Adrenal gland (tissue), 12 donors: Measurements from ENCODE around the gene SELENOW. TPM values are rescaled to one million over a fixed set of nuclear protein-coding genes. Genes with fewer than 3 reads are reported as not detected.
"Not testable (repeated sequence)": the region's sequence is repeated elsewhere in the genome, so short reads cannot be mapped to it uniquely, and the experiment has no call there.

ENCODE experiments used
- DNase-seq, 7 donors: peaks; one replicate each; pipeline ENCODE4 v3.0.0-alpha.2; 2019 to 2020
- H3K27ac ChIP-seq, 5 donors: fragments of 200-600 bp; sonication (generic) in 4 of 5; 1 replicate in 3 of 5; 2 replicates in 2 of 5; pipeline versions ENCODE4 v1.5.1 to v1.8.0; 2016 to 2020; ENCODE audit warnings: mild to moderate bottlenecking in 1 of 5
- H3K27me3 ChIP-seq: fragments of 200-600 bp; 2 replicates; pipeline ENCODE4 v1.8.0; 2021
- H3K36me3 ChIP-seq, 2 donors: fragments of 200-600 bp; replicated peaks in 1 of 2; 1 replicate in 1 of 2; 2 replicates in 1 of 2; pipeline versions ENCODE4 v1.5.1 to v1.8.0; 2018 to 2022
- H3K4me1 ChIP-seq, 2 donors: fragments of 200-600 bp; replicated peaks in 1 of 2; 1 replicate in 1 of 2; 2 replicates in 1 of 2; pipeline versions ENCODE4 v1.5.1 to v1.8.0; 2018 to 2021
- H3K4me3 ChIP-seq, 4 donors: fragments of 200-600 bp; sonication (generic) in 3 of 4; one replicate each; pipeline ENCODE4 v1.5.1; 2016 to 2018
- H3K9me3 ChIP-seq, 3 donors: fragments of 200-600 bp; sonication (generic) in 1 of 3; replicated peaks in 1 of 3; 1 replicate in 2 of 3; 2 replicates in 1 of 3; pipeline versions ENCODE4 v1.5.1 to v1.8.0; 2016 to 2021
- CTCF ChIP-seq, 6 experiments: fragments of 450-650 bp in 4 of 6; fragments of 200-600 bp in 2 of 6; sonication (generic) in 1 of 6; IDR thresholded peaks; 1 replicate in 5 of 6; 2 replicates in 1 of 6; pipeline versions ENCODE4 v1.5.1 to v1.8.0; 2016 to 2021; ENCODE audit warnings: antibody characterized with exemption in 6 of 6, mild to moderate bottlenecking in 2 of 6, moderate library complexity in 1 of 6
- POLR2A ChIP-seq, 2 donors: fragments of 450-650 bp; IDR thresholded peaks; one replicate each; pipeline ENCODE4 v1.6.1; 2017; ENCODE audit warnings: antibody characterized with exemption in 2 of 2, mild to moderate bottlenecking in 2 of 2, moderate library complexity in 1 of 2
- WGBS, 4 donors: extraction: QIAGEN DNeasy Blood & Tissue Kit in 2 of 4; methylation state at CpG; one replicate each; pipeline versions ENCODE4 v1.1.5 to v1.1.7; 2013 to 2017; 5-methylcytosine and 5-hydroxymethylcytosine counted together
- intact Hi-C, 2 donors: fragments of 100-400 bp; cut with DNase I; formaldehyde crosslinking; loops; one replicate each; pipeline versions ENCODE4 v1.14.1 to v1.15.0; 2022 to 2023
- polyA plus RNA-seq, 3 donors: library from polyadenylated mRNA; stranded (reverse); fragments of 200-250 nt in 2 of 3; fragments of 350-450 nt in 1 of 3; fragmentation: Illumina TruSeq in 1 of 3; extraction: RNeasy Lipid Tissue Mini Kit (QIAGEN cat#74804) in 1 of 3; gene quantifications; one replicate each; pipeline ENCODE4 v1.2.3, GENCODE V29; 2013 to 2014
- total RNA-seq, 9 donors: library from RNA; depleted of rRNA in 4 of 9; stranded (reverse); fragments of >200 nt in 4 of 9; fragments of 120-200 nt in 1 of 9; fragmentation: NEBNext Ultra II Directional in 1 of 9; extraction: Animal tissue kit (Norgen Biotek cat#: 25700) in 1 of 9; gene quantifications; one replicate each; pipeline versions ENCODE4 v1.1.0 to v1.2.4, GENCODE V29; 2013 to 2023
- donor health status: healthy with polysubstance abuse.
- donor health status: Bipolar disorder and iron deficiency.
- donor health status: DM: yes; HTN: yes; CAD: no.
- donor health status: DM: no; HTN: no; CAD: no.
- donor health status: DM: no; HTN: no; CAD: no.
- donor health status: DM: yes; HTN: yes; CAD: no.

SELENOW gene
- total and polyA plus RNA-seq, 12 donors = 102 to 479 (median 168) TPM

DNA sequence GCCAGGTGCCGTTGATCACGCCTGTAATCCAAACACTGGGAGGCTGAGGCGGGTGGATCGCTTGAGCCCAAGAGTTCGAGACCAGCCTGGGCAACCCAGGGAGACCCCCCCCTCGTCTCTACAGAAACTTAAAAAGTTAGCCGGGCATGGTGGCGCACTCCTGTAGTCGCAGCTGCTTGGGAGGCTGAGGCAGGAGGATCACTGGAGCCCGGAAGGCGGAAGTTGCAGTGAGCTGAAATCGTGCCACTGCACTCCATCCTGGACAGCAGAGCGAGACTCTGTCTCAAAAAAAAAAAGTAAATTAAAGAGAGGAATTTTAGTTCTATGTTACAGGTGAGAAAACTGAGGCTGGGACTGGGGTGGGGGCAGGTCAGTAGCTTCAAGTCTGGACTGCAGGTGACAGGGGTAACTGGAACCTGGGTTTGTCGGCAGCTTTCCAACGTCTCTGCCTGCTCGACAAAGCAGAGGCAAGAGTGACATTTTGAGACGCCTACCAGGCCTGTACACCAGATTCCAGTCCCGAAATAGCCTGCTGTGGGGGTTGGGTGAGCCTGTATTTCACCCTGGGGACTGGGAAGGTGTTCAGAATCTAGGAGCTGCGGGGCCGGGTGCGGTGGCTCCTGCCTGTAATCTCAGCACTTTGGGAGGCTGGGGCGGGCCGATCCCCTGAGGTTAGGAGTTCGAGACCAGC is 1.2 kb downstream of the SELENOW start:
- H3K27me3 ChIP-seq = no peaks in the 10 kb centered on the region
- no peak for TF ChIP-seq CTCF (IDR thresholded peaks at IDR 0.05)
- TF ChIP-seq POLR2A (IDR thresholded peaks at IDR 0.05) = no peak
- intact Hi-C loops = no loop called here
- H3K9me3 ChIP-seq = no peaks in the 10 kb centered on the region
- 68 to 79% (median 74%) methylated on average over 14 to 24 of the region's 24 CpGs for WGBS, 4 donors
- peak overlapping the region in 2 of 5 donors; percentile 94 to 95 for H3K27ac ChIP-seq
- peak overlapping the region in 1 of 4 donors; percentile 85 for H3K4me3 ChIP-seq
- DNase-seq = no peak
- peaks cover 0 to 24% of the 10 kb centered on the region in 2 donors for H3K4me1 ChIP-seq
- H3K36me3 ChIP-seq = peaks cover 0 to 15% of the 10 kb centered on the region in 2 donors

DNA sequence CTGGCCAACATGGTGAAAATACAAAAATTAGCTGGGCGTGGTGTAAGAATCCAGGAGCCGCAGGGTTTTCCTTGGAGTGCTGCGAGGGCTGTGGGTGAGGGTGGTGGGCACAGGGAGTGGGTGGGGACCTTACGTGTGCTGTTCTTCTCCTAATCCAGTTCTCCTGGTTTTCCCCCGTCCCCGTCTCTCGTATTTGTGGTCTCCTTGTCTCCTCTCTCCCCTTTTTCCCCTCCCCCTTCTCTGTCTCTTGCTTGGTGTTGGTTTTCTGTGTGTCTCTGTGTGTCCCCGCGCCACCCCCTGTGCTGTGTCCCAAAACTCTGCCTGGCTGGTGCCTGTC is 1.7 kb downstream of the SELENOW start:
- DNase-seq = no peak
- H3K9me3 ChIP-seq = no peaks in the 10 kb centered on the region
- TF ChIP-seq POLR2A (IDR thresholded peaks at IDR 0.05) (no peak), CTCF (IDR thresholded peaks at IDR 0.05) (no peak)
- no peaks in the 10 kb centered on the region for H3K27me3 ChIP-seq
- H3K36me3 ChIP-seq = peaks cover 0 to 19% of the 10 kb centered on the region in 2 donors
- intact Hi-C loops = no loop called here
- 78 to 90% (median 83%) methylated on average over 9 of the region's 9 CpGs for WGBS, 4 donors
- peaks cover 0 to 24% of the 10 kb centered on the region in 2 donors for H3K4me1 ChIP-seq
- H3K4me3 ChIP-seq = peak overlapping the region in 1 of 4 donors; percentile 85
- H3K27ac ChIP-seq = peak overlapping the region in 2 of 5 donors; percentile 94 to 95

DNA sequence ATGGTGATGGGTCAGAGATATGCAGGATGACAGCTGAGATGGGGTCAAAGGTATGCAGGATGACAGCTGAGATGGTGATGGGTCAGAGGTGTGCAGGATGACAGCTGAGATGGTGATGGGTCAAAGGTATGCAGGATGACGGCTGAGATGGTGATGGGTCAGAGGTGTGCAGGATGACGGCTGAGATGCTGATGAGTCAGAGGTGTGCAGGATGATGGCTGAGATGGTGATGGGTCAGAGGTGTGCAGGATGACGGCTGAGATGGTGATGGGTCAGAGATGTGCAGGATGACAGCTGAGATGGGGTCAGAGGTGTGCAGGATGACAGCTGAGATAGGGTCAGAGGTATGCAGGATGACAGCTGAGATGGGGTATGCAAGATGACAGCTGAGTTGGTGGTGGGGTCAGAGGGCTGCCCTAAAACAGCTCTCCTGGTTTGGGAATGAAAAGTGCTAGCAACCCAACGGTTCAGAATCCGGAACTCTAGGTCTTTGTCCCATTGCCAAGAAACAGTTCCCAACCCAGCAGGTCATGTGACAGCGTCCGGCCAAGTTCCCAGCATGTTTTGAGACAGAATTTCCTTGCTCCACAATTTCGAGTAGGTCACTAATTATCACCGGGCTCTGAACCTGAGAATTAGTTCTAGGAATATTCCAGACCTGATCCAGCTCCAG is 3.2 kb downstream of the SELENOW start:
- Histone ChIP-seq H3K36me3 (peaks cover 0 to 27% of the 10 kb centered on the region in 2 donors), H3K27me3 (no peaks in the 10 kb centered on the region), H3K9me3 (no peaks in the 10 kb centered on the region), H3K27ac (peak overlapping the region in 2 of 5 donors; percentile 11 to 17), H3K4me1 (peaks cover 0 to 24% of the 10 kb centered on the region in 2 donors), H3K4me3 (no peak overlapping the region)
- TF ChIP-seq POLR2A (IDR thresholded peaks at IDR 0.05) (no peak), CTCF (IDR thresholded peaks at IDR 0.05) (no peak)
- 50 to 69% (median 56%) methylated on average over 9 of the region's 9 CpGs for WGBS, 4 donors
- peak in 4 of 7 donors; percentile 29 to 38 (median 36) for DNase-seq
- intact Hi-C loops = no loop called here

DNA sequence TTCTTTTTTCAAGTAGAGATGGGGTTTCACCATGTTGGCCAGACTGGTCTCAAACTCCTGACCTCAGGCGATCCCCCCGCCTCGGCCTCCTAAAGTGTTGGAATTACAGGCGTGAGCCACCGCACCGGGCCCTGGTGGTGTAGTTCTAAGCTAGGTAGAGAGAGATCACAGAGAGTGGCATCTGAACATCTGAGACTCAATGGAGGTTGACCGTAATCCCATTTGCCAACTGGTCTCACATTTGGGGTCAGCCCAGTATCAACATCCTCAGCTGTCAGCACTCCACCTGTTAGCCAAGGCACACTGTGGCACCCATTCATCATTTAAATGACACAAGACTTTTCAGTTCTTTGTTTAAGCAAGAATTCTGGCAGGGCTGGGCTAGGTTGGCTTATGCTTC is 8.1 kb downstream of the SELENOW start:
- TF ChIP-seq POLR2A (IDR thresholded peaks at IDR 0.05) (no peak), CTCF (IDR thresholded peaks at IDR 0.05) (no peak)
- Histone ChIP-seq H3K9me3 (no peaks in the 10 kb centered on the region), H3K4me3 (no peak overlapping the region), H3K36me3 (peaks cover 0 to 27% of the 10 kb centered on the region in 2 donors), H3K4me1 (no peaks in the 10 kb centered on the region), H3K27ac (no peak overlapping the region), H3K27me3 (no peaks in the 10 kb centered on the region)
- intact Hi-C loops = loop anchor here in 1 of 2 donors (5.0 kb wide), 1 partner anchor 74 kb away; the partner anchor contains the start of gene EHD2
- no peak for DNase-seq
- 94 to 96% (median 95%) methylated on average over 6 to 7 of the region's 7 CpGs; no CpG with 5 or more reads in 1 of the 4 donors for WGBS, 4 donors

DNA sequence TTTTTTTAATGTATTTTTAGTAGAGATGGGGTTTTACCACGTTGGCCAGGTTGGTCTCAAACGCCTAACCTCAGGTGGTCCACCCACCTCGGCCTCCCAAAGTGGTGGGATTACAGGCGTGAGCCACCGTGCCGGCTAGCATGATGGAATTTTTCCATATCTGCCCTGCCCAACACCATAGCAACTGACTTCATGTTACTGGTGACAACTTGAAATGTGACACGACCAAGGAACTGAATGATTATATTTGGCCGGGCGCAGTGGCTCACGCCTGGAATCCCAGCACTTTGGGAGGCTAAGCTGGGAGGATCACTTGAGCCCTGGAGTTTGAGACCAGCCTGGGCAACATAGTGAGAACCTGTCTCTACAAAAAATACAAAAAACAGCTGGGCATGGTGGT is 8.8 kb downstream of the SELENOW start:
- not testable (repeated sequence) for H3K4me1 ChIP-seq, H3K9me3 ChIP-seq, H3K27ac ChIP-seq, DNase-seq, H3K4me3 ChIP-seq, H3K27me3 ChIP-seq
- 78 to 90% (median 83%) methylated on average over 10 of the region's 10 CpGs for WGBS, 4 donors
- peaks cover 0 to 27% of the 10 kb centered on the region in 2 donors for H3K36me3 ChIP-seq
- intact Hi-C loops = loop anchor here in 1 of 2 donors (5.0 kb wide), 1 partner anchor 75 kb away; the partner anchor contains the start of gene EHD2

DNA sequence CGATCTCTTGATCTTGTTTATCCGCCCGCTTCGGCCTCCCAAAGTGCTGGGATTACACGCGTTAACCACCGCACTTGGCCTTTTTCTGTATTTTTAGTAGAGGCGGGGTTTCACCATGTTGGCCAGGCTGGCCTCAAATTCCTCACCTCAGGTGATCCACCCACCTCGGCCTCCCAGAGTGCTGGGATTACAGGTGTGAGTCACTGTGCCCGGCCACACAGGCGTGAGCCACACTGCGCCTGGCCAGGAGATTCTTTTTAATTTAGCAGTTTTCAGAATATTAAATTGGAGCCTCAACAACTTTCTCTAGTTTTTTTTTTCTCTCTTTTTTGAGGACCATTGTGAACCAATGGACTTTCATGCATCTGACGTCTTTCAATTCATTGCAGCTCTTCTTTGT is 11.3 kb downstream of the SELENOW start:
- not testable (repeated sequence) for DNase-seq, H3K4me1 ChIP-seq, H3K9me3 ChIP-seq, H3K27me3 ChIP-seq, H3K27ac ChIP-seq, H3K4me3 ChIP-seq
- intact Hi-C loops = loop anchor here in 1 of 2 donors (5.0 kb wide), 1 partner anchor 78 kb away; the partner anchor contains the start of gene EHD2
- H3K36me3 ChIP-seq = peaks cover 0 to 11% of the 10 kb centered on the region in 2 donors
- 87 to 93% (median 90%) methylated on average over 13 of the region's 13 CpGs for WGBS, 4 donors
